ENCODE data around the gene VPREB1. TPM values are rescaled to one million over a fixed set of nuclear protein-coding genes. Genes with fewer than 3 reads are reported as not detected.

VPREB1 gene
- total RNA-seq, 4 donors from 2014 or later = not detected

DNA sequence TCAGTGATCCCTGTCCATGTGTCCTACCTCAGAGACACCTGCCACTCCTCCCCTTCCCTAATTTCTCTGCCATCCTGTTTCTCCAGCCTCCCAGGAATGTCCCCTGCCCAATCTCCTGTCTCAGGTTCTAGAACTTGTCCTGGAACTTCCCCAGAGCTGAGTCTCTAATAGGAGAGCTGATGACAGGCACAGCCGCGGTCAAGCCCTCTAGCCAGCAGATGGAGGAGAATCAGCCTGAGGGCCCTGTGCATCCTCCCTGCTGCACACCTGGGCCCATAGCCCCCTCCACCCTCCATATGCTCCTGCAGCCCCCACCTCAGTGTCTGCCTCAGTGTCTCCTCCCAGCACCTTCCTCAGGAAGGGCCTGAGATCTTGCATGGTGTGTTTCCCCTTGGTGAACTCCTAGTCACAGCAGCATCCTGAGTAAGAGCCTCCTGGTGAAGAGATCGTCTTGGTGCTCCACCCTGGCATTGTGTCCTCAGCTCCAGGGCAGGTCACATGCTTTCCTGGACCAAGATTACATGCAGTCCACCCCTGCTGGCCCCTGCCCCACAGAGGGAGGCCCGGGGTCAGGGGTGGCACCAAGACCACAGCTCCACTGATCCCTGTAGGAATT lies 43.9 kb upstream of the VPREB1 start:
- intact Hi-C loops (cut with DNase I) = no loop called here
- DNase-seq (ENCODE audit: extremely low spot score) = no peak
- Histone ChIP-seq H3K4me3 (no peak overlapping the region), H3K4me1 (no peaks in the 10 kb centered on the region), H3K9me3 (no peaks in the 10 kb centered on the region), H3K27me3 (peaks cover 0 to 74% (median 7%) of the 10 kb centered on the region in 4 donors), H3K36me3 (no peaks in the 10 kb centered on the region), H3K27ac (replicated peaks in 1 of 4) (no peak overlapping the region)
- no peak for TF ChIP-seq EP300 (IDR thresholded peaks at IDR 0.05)
- no peak for TF ChIP-seq POLR2AphosphoS5 (IDR thresholded peaks at IDR 0.05)
- TF ChIP-seq CTCF (IDR thresholded peaks at IDR 0.05) = no peak
- no peak for TF ChIP-seq POLR2A (IDR thresholded peaks at IDR 0.05; ENCODE audit: low read depth)
- WGBS = 70% methylated on average over 3 of the region's 4 CpGs

GRCh38 chr22:22201185-22201929 lies 43.2 kb upstream of the VPREB1 start:
- Histone ChIP-seq H3K4me1 (no peaks in the 10 kb centered on the region), H3K4me3 (no peak overlapping the region), H3K36me3 (no peaks in the 10 kb centered on the region), H3K27ac (replicated peaks in 1 of 4) (no peak overlapping the region), H3K27me3 (peaks cover 0 to 72% (median 5%) of the 10 kb centered on the region in 4 donors), H3K9me3 (no peaks in the 10 kb centered on the region)
- TF ChIP-seq POLR2A (IDR thresholded peaks at IDR 0.05; ENCODE audit: low read depth) = no peak
- peak; percentile 10 to 32 (median 13) for TF ChIP-seq CTCF (IDR thresholded peaks at IDR 0.05)
- DNase-seq (ENCODE audit: extremely low spot score) = no peak
- intact Hi-C loops (cut with DNase I) = no loop called here
- 41% methylated on average over 10 of the region's 11 CpGs for WGBS

GRCh38 chr22:22201930-22202343 lies 42.6 kb upstream of the VPREB1 start:
- H3K36me3 ChIP-seq = no peaks in the 10 kb centered on the region
- WGBS = 64% methylated on average over 6 of the region's 6 CpGs
- no peak overlapping the region for H3K27ac ChIP-seq (replicated peaks in 1 of 4)
- no peak overlapping the region for H3K4me3 ChIP-seq
- peaks cover 0 to 78% (median 5%) of the 10 kb centered on the region in 4 donors for H3K27me3 ChIP-seq
- intact Hi-C loops (cut with DNase I) = no loop called here
- no peak for TF ChIP-seq POLR2AphosphoS5 (IDR thresholded peaks at IDR 0.05)
- TF ChIP-seq POLR2A (IDR thresholded peaks at IDR 0.05; ENCODE audit: low read depth) = no peak
- no peak for TF ChIP-seq EP300 (IDR thresholded peaks at IDR 0.05)
- no peak for TF ChIP-seq CTCF (IDR thresholded peaks at IDR 0.05)
- DNase-seq (ENCODE audit: extremely low spot score) = no peak
- no peaks in the 10 kb centered on the region for H3K9me3 ChIP-seq
- H3K4me1 ChIP-seq = no peaks in the 10 kb centered on the region

GRCh38 chr22:22203048-22203971 lies 41.3 kb upstream of the VPREB1 start:
- H3K27me3 ChIP-seq = peaks cover 0 to 84% (median 5%) of the 10 kb centered on the region in 4 donors
- intact Hi-C loops (cut with DNase I) = no loop called here
- WGBS = 57% methylated on average over 36 of the region's 39 CpGs
- no peak overlapping the region for H3K4me3 ChIP-seq
- H3K9me3 ChIP-seq = no peaks in the 10 kb centered on the region
- no peak for TF ChIP-seq POLR2A (IDR thresholded peaks at IDR 0.05; ENCODE audit: low read depth)
- TF ChIP-seq POLR2AphosphoS5 (IDR thresholded peaks at IDR 0.05) = no peak
- TF ChIP-seq EP300 (IDR thresholded peaks at IDR 0.05) = no peak
- TF ChIP-seq CTCF (IDR thresholded peaks at IDR 0.05) = no peak
- no peak for DNase-seq (ENCODE audit: extremely low spot score)
- no peak overlapping the region for H3K27ac ChIP-seq (replicated peaks in 1 of 4)
- no peaks in the 10 kb centered on the region for H3K36me3 ChIP-seq
- no peaks in the 10 kb centered on the region for H3K4me1 ChIP-seq
